Daoy (cell line): ENCODE data around the gene SND1. TPM values are rescaled to one million over a fixed set of nuclear protein-coding genes. Genes with fewer than 3 reads are reported as not detected.
A peak's percentile ranks its signal among the peaks of the same experiment; 100 is the strongest.

Experiments used
- DNase-seq: peaks from one replicate; pipeline ENCODE4 v3.0.0-alpha.2; 2015; ENCODE audit warnings: low read depth
- total RNA-seq: library from RNA; depleted of rRNA; stranded (reverse); fragments of >200 nt; shearing (Covaris generic); gene quantifications from 2 replicates; pipeline ENCODE4 v1.2.3, GENCODE V29; 2014

The SND1 gene
- total RNA-seq, 1 experiment from 2014 or later = 229 TPM

DNA sequence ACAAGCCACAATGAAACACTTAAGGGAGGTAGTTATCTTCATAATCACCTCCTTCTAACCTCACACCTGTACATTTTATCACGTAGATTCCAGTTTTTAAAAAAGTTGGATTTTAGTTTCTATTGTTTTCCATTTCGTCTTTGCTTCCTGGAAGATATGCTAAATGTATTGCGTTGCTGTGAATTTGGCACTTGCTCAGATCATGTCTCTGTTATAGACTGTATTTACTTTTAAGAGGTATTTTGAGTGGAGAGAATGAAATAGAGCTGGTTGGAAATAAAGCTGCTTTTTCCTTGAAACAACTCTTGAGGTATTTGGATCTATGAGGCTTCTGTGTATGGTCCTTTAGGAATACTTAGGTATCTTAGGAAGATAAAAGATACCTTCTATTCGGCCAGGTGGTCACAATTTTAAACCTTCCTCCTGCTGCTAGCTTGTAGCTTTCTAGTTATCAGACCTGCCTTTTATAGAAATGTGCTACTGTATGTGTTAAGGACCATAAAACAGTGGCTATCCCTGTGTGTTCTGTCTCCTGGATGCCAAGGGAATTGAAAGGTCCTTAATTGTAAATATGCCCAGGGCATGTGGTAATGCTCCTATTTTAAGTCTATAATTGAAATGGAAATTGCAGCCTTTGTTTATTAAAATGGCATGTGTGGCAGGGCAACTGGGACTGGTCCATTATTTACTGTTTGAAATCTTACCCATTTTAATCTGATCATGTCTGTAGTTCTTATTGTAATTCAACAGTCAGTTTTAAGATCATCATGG lies 147.7 kb downstream of the SND1 start:
- DNase-seq = no peak

DNA sequence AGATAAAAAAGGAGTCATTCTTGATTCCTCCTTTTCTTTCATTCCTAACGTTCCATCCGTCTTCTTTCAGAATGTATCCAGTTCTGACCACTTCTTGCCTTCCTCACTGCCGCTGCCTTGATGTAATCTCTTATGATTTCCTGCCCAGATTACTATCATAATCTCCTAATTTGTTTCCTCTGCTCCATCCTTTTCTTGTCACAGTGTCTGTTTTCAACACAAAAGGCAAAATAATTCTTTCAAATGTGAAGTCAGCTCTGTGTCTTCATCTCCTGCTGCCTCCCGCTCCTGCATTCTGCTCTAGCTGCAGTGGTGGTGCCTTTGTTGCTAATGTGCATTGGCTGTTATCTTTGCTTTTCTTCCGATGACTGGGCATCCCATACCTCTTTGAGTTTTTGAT lies 150.9 kb downstream of the SND1 start:
- no peak for DNase-seq

DNA sequence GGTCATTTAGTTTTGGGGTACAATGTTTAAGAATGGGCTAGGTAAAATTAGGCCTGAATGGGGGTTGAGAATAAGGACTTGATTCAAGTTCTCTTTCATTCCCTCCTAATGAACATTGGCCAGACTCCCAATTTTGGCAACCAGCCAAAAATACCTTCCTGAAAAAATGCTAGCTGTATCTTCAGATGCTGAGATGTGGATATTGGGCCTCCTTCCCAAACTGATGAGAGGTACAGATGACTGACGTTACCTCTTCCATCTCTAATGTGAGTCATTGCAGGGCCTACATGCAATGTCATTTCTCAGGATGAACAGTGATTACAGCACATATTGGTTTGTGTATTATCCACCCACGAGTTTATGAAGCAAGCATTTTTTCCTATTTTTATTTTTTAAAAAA lies 151.6 kb downstream of the SND1 start:
- DNase-seq = no peak

DNA sequence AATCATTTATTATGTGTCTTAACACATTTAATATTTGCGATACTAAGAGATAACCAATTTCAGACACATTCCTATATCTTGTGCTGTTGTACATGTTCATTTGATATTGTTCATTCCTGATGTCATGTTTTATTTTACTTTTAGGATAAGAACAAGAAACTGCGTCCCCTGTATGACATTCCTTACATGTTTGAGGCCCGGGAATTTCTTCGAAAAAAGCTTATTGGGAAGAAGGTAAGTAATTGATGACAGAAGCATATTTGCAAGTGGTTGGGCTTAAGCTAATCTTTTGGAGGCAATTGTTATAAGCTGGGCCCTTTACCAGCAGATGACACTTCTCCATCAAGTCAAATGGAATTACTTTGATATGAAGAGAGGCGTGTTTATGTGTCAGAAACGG lies 155.3 kb downstream of the SND1 start:
- no peak for DNase-seq

DNA sequence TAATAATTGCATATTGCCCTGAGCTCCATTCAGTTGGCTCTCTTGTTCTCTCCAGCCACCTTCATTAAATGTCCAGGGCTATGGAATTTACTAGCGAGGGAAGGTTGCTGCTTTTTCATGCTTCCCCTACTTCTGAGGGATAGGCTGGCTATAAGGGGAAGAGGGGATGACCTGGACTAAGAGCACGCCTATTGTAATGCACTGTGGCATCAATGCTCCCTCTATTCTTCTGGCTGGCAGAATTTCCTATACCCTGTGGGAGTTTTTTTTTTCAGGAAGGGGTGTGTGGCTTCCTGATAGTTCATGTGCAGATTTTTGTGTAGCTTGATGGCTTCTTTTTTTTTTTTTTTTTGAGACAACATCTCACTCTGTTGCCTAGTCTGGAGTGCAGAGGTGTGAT lies 155.8 kb downstream of the SND1 start:
- DNase-seq = no peak

DNA sequence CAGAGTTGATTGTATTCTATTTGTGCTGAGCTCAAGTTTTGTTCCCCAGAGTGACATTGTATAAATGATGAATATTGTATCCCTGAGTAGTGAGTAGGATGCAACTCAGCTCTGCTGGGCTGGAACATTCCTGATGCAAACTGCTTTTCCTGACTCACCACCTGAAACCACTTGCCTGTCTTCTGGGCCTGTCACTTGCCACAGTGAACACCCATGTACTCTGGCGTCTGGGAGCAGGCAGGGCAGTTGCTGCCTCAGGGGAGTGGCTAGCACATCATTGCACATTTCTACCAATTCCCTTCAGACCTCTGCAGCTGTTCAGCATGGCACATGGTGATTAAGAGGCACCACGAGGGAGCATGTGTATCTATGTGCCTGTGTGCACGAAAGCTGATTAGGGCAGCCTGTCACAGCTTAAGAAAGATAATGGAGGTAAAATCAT lies 157.3 kb downstream of the SND1 start:
- peak; percentile 28 for DNase-seq

DNA sequence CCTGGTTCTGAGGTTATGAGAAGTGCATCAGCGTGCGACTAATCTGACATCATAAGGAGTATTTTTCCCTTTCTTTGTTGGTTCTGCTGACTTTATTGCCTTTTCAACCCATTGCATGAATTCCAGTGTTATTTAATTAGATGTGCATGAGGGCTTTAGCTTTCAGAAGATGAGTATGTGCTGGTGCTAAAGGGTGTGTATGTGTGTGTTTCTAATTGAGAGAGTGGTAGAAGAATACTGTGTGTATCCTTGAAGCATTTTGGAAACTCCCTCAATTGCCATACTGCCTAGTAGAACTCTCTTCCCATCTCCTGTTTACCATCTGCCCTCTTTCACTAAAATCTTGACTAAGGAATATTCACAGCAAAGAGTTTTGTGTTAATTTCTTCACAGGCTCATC lies 158.1 kb downstream of the SND1 start:
- DNase-seq = no peak

DNA sequence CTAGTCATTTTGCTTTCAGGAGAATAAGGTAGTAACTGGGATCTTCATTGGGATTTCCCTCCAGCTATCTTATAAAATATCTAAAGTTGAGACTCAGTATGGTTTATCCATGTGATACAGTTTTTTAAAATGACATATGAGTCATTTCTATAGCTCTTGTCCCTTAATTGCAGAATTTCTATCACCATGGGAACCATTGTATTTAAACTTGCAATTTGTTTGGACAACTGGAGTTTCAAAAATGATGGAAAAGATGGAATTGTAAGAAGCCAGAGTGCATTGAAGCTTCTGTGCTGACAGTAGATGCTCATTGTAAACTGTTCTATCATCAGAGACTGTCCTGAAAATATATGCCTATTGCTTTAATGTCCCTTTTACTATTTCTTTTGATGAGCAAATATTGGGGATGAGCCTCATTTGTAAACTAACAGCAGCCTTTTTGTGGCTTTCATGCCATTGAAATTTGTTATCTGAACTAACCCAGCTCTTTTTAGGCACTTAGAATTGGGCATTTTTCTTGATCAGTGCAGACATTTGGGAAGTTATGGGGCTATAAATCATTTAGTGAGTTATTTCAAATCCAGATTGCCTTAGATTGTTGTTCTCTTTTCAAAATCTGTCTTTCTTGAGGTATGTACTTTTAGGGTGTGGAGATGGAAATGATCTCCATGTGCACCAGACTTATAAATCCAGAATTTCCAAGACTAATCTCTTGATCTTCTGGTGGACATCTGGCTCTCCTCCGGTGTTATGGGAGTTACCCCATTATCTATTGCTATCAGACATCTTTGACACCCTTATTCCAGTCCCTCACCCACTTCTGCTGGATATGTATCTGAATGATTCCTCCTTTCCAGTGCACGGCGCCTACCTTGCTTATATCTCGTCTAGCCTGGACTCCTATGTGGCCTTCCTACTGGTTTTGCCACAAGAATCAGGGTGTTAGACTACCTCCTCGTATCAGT lies 159.0 kb downstream of the SND1 start:
- DNase-seq = no peak

DNA sequence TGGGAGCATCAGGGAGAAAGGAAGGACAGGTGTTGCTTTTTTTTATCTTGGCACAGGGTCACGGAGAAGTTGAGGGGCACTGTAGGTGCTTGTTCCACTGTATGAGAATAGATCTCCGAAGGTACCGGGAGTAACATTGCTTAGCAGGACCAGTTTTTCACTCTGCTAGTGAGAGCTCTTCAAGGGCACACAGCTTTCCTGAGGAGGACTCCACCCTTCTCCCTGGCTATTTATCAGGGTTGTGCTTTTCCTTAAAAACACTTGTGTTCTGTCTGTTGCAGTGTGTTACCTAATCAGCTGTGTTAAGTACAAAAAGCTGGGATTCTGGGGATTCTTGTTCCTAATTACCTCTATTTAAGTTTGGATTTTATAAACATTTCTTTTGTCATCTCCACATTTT lies 160.5 kb downstream of the SND1 start:
- DNase-seq = no peak

DNA sequence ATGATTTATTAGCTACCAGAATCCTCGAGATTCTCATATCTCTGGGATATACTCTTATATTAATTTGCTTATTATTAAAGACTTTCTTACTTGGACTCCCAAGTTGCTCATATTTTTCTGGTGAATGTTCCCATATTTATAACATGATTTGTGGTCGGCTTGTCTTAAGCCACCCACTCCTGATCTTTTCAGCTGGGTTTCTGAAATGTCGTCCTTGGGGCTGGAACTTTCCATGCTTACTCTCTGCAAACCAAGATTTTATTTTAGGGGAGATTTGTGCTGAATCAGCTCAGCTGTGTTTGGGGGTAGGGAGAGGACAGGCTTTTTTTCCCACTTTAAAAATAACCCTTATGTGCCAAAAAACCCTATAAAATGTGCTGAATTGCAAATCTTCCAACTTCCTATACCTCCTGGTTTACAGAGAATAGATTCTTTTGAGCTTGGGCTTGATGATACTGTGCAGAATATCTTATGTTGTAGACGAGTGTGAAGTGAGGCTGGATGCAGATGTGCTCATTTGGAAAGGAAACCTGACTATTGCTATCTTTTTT lies 162.1 kb downstream of the SND1 start:
- no peak for DNase-seq

DNA sequence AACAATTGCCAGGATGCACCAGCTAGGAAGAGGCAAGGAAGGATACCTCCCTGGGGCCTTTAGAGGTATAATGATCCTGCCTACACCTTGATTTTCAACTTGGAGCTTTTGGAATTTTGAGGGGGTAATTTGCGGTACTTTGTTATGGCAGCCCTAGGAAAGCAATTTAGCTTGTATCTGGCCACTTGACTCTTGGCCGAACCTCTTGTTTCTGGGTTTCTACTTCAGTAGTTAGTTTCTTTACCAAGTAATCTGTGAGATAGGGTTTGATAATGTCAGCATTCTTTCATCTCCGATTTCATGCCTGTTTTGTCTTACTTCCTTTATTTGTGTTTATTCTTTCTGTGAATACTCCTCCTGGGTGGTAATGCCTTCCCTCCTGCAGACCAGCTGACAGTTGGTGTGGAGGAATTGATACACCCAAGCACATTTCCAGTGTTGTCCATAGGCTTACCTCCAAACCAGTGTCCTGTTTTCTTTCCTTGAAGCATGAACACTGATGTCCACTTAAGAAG lies 163.7 kb downstream of the SND1 start:
- DNase-seq = no peak

DNA sequence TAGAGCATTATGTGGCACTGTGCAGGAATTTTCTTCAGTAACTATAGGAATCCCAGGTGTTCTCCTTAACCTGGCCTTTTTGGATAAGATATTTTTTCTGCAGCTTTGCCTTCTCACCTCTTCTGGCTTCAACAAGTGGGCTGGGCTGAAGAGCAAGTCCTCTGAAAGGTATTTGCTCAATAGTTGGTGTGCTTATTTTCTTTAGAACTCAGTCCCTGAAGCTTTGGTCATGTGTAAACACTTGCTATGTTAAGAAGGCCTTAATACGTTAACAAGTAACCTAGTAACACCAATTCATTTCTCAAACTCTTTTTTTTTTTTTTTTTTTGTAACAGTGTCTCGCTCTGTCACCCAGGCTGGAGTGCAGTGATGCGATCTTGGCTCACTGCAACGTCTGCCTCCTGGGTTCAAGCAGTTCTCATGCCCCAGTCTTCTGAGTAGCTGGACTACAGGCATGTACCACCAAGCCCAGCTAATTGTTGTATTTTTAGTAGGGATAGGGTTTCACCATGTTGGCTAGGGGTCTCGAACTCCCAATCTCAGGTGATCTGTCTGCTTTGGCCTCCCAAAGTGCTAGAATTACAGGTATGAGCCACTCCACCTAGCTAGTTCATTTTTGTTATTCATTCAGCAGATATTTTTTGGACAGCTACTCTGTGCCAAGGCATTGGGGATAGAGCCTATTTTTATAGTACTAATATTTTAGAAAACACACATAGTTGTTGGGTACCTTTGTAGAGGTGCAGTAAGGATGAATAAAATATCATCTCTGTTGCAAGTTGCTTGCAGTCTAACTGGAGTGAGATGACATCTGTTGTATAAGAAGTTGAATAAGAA lies 164.6 kb downstream of the SND1 start:
- DNase-seq = no peak

DNA sequence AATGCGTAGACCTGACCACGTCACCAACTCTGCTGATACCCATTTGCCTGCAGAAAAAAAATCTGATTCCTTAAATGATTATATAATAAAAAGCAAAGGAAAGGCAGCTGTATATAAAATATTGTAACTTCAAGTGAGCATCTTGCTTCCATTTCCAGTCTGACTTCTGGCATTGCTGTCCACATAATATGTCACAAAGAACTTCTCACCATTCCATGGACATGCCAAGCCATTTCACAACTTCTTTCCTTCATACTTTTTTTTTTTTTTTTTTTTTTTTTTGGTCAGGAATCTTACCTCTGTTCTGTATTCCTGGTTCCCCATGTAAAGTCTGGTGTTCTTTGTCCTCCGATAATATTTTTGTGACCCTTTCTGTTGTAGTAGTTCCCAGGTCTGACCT lies 165.5 kb downstream of the SND1 start:
- no peak for DNase-seq

DNA sequence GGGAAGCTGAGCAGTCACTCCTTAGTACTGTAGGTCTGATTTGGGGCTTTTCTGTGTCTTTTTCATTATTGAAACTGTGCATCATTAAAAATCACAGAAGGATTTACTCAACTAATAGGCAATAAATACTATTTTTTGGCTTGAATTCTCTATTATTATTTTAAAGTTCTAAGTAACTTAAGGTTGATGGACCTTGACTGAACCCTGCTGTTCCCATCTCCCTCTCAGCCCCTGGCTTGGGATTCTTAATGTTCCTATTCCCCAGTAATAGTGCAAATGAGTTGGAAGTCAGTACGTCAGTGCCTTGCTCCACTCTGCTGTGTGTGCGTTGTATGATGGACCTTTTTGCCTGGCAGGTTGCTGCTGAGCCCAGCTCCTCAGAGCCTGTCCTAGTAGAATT lies 166.3 kb downstream of the SND1 start:
- DNase-seq = no peak

DNA sequence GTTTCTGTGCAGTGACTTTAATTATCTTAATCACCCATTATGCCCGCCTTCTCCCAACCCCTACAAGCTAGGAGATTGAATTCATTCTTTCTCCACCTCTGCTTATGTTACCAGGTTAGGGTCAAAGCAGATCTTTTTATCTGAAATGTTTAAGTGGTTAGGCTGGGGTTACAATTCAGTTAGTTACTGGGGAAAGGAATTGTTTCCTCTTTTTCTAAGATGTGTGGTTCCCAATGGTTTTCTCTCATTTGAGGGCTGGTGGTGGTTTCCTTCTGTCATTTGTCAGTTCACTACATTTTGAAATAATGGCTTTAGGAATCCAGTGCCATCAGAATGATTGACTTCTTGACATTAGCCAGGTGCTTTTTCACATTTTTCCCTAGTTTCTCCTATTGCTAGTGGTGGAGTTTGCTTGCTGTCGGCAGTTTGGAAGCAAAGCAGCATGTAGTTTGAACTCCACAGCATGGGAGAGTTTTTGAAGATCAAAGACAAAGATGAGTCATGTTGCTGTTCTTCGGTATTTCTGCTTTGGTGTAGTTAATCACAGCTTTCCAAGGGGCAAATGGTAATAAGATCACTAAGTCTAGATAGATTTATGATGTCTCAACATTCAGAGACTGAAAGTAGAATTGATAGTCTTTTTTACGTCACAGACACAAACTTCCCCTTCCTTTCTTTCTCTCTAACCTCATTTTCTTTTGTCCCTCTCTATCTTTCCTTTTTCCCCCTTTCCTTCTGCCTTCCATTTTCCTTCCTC lies 168.2 kb downstream of the SND1 start:
- DNase-seq = peak; percentile 56

DNA sequence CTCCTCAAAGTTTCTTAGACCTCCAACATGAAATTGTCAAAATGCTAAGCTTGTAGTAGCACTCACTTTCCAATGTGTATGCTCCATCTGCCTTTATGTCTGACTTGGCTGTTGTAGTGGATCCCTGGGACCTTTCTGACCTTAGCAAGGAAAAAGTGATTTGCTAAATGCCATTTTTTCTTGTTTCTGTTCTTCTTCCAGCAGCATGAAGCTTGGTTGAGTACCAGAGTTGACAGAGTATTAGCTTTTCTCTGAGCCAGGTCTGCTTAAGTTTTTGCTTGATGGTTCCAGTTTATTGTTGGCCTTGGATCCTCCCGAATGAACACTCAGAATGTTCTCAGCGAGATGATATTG lies 168.7 kb downstream of the SND1 start:
- no peak for DNase-seq

DNA sequence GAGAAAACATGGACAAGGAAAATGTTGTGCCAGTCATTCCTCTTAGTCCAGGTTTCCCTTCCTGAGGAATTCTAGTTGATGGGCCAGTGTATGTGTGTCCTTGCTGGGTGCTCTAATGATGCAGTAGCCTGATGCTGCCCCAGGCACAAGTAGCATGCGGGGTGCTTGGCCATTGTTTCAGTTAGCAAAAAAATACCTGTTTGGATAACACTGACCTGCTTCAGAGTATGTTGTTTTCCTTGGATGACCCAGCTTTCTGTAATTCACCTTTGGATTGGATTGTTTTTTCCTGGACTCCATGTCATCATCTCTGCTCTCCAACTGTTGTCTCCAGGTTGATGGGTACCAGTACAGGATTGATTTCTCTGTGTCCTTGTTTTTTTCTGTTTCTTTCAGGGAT lies 169.2 kb downstream of the SND1 start:
- no peak for DNase-seq

DNA sequence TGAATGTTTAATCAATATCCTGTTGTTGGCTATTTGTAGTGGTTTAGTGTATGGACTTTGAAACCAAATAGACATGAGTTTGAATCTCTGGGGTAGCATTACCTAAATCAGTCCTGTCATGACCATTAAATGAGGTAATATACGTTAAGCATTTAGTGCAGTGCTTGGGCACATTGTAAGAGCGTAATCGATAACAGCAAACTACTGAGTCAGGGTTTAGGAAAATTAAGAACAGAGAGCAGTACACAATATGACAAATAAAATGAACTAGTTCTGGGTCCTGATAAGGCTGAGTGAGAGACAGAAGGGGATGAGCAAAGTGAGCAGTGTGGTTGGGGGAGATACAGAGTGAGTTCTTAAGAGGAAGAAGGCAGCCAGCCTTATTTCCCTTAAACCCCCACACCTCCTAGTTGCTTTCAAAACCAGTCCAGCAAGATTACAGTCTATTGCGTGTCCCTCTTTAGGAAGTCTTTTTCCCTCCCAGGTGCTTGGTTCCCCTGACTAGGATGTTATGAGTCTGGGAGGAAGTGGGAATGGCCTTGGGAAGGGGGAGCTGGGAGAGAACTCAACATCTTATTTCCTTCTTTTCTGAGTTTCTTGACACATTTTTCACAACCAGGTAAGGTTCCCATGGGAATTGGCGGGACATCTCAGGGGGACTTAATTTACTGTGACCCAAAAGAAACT lies 171.0 kb downstream of the SND1 start:
- DNase-seq = no peak

DNA sequence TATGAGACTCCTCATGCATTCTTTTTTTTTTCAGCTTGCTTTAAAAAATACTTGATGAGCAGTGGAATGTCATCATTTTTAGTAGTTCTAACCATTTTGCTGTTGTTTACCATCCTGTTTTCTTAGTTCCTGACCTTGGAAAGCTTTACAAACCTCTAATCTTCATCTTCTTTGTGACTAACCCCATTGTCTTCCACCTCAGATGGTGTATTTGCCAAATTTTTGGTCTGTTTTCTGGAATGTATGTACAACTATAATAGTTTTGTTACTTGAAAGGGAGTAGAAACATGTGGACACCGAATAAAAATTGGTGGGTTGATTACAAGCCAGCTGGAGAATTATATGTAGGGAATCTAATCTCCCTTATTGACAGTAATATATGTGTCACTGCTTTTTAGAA lies 172.7 kb downstream of the SND1 start:
- DNase-seq = no peak

DNA sequence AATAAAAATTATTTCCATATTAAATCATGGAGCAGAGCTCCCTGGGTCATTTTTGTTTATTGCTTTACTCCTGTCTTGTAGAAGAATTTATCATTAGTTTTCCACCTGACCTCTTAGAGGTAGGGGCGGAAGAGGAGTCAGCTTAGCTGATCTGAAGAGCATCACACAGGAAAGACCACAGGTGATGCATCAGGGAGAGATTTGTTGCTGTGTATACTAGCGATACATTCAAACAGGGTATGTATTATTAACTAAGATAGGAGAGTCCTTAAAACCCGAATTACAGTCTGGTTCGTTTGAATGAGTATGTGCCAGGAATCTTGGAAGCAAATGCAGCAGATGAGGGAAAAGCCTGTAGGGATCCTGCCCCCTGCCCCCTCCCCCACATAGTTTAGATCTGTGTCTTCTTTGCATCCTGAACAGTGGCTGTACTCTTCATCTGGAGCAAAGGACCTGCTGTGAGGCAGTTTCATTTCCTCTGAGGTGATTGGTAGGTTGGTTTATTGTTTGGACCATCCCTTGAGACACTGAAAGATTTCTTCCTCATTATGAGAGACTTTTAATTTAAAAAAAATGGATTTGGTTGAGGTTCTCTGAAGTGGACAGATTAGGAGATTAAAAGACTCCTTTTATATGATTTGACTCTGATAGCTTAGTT lies 177.0 kb downstream of the SND1 start:
- no peak for DNase-seq
